Right renal cortex interstitium (tissue), 3 donors: ENCODE results near the gene VIPR1. TPM values are rescaled to one million over a fixed set of nuclear protein-coding genes. Genes with fewer than 3 reads are reported as not detected.
"Not testable (repeated sequence)": the region's sequence is repeated elsewhere in the genome, so short reads cannot be mapped to it uniquely, and the experiment has no call there.

Experiments used
- DNase-seq, 3 donors: peaks; one replicate each; pipeline ENCODE4 v3.0.0-alpha.2; 2013; ENCODE audit warnings: low read depth in 3 of 3, low spot score in 2 of 3
- polyA plus RNA-seq, 3 donors: library from polyadenylated mRNA; unstranded; fragments of 120-200 nt; gene quantifications; one replicate each; pipeline ENCODE4 v1.2.1, GENCODE V29; 2013; ENCODE audit not compliant: insufficient read length in 3 of 3

VIPR1 gene
- polyA plus RNA-seq, 3 donors: 0.74 to 1.3 (median 0.93) TPM

GRCh38 chr3:42562047-42562907 lies 59.8 kb downstream of the VIPR1 start:
- no peak for DNase-seq

GRCh38 chr3:42569593-42570142 lies 67.2 kb downstream of the VIPR1 start:
- no peak for DNase-seq

- DNase-seq: no peak
Observed at GRCh38 chr3:42572278-42572677, 69.8 kb downstream of the VIPR1 start.

GRCh38 chr3:42575137-42575741 lies 72.8 kb downstream of the VIPR1 start:
- no peak for DNase-seq

GRCh38 chr3:42578054-42578453 lies 75.6 kb downstream of the VIPR1 start:
- DNase-seq: no peak

GRCh38 chr3:42579346-42579745 lies 76.9 kb downstream of the VIPR1 start:
- DNase-seq: not testable (repeated sequence)

- no peak for DNase-seq
Observed at GRCh38 chr3:42581400-42581708, 78.9 kb downstream of the VIPR1 start.

GRCh38 chr3:42581709-42582473 lies 79.4 kb downstream of the VIPR1 start, which contains the start of gene SEC22C:
TSS of gene SEC22C (minus strand) at chr3:42581967. CDS start at chr3:42569046, 12,921 bp downstream.
- peak; percentile 76 to 85 (median 78) for DNase-seq

- no peak for DNase-seq
Observed at GRCh38 chr3:42582474-42583070, 80.1 kb downstream of the VIPR1 start.

Other genes with a start within 250 kb of the VIPR1 start
- gene CCK, start 236.5 kb upstream of the VIPR1 start, polyA plus RNA-seq: under 1 TPM; 0.11 to 0.53 (median 0.23) TPM
- gene LYZL4, start 92.0 kb upstream of the VIPR1 start, polyA plus RNA-seq: not detected
- 10 to 100 TPM; 41.0 to 45.8 (median 44.6) TPM for gene SEC22C, start 79.3 kb downstream of the VIPR1 start, polyA plus RNA-seq
- gene SS18L2, start 88.2 kb downstream of the VIPR1 start, polyA plus RNA-seq: 10 to 100 TPM; 24.3 to 24.6 (median 24.5) TPM
- 10 to 100 TPM; 57.4 to 67.2 (median 63.6) TPM for gene NKTR, start 98.0 kb downstream of the VIPR1 start, polyA plus RNA-seq
- gene ZBTB47, start 151.1 kb downstream of the VIPR1 start, polyA plus RNA-seq: 10 to 100 TPM; 14.5 to 15.6 (median 15.2) TPM
- not detected for gene KLHL40, start 182.9 kb downstream of the VIPR1 start, polyA plus RNA-seq
- under 1 TPM; 0.28 to 0.82 (median 0.35) TPM for gene HHATL, start 200.2 kb downstream of the VIPR1 start, polyA plus RNA-seq